Measurements from ENCODE around the gene USP48.
"Not testable (repeated sequence)": the region's sequence is repeated elsewhere in the genome, so short reads cannot be mapped to it uniquely, and the experiment has no call there.

USP48 gene

GRCh38 chr1:21773585-21773984, 9.4 kb downstream of the USP48 start:
- WGBS, result 70% methylated on average over 2 of the region's 3 CpGs
- no peak overlapping the region for H3K27ac ChIP-seq (ENCODE audit: low read length, poor library complexity, severe bottlenecking)
- H2BK120ac ChIP-seq (ENCODE audit: low read depth, low read length), result no peak overlapping the region
- no peak for DNase-seq
- no peak overlapping the region for H3K14ac ChIP-seq (ENCODE audit: low read length in 2 of 2)
- H3K9ac ChIP-seq (ENCODE audit: low read length), result no peak overlapping the region
- no peak overlapping the region for H3K18ac ChIP-seq (ENCODE audit: low read depth in 1 of 2, low read length in 2 of 2)
- peaks cover 7% of the 10 kb centered on the region for H3K4me1 ChIP-seq (ENCODE audit: control insufficient read depth, insufficient read depth, low read depth, low read length)
- H2BK12ac ChIP-seq (ENCODE audit: low read length in 2 of 2), result no peak overlapping the region
- H2BK15ac ChIP-seq (ENCODE audit: low read depth, poor library complexity, severe bottlenecking), result no peak overlapping the region
- H3K4me2 ChIP-seq (ENCODE audit: low read length, poor library complexity, severe bottlenecking), result no peak overlapping the region
- H3K36me3 ChIP-seq (ENCODE audit: control insufficient read depth in 1 of 2, insufficient read depth in 2 of 2, low read depth in 1 of 2, low read length in 2 of 2), result peaks cover 4 to 8% of the 10 kb centered on the region in 2 experiments
- H2AK5ac ChIP-seq (ENCODE audit: low read length, severe bottlenecking), result no peak overlapping the region
- H3K23ac ChIP-seq (ENCODE audit: low read length in 2 of 2), result no peak overlapping the region
- H4K91ac ChIP-seq (ENCODE audit: low read length), result no peak overlapping the region
- no peak overlapping the region for H2BK5ac ChIP-seq (ENCODE audit: low read depth, low read length, poor library complexity, severe bottlenecking)
- no peak overlapping the region for H3K4me3 ChIP-seq (ENCODE audit: insufficient read depth in 1 of 2, low read depth in 1 of 2, low read length in 2 of 2)
- H2AFZ ChIP-seq (ENCODE audit: low read depth, low read length), result no peak overlapping the region
- no peaks in the 10 kb centered on the region for H3K9me3 ChIP-seq (ENCODE audit: control insufficient read depth, low read length)
- H4K8ac ChIP-seq (ENCODE audit: low read length), result no peak overlapping the region
- no peak overlapping the region for H3K4ac ChIP-seq (ENCODE audit: low read depth in 1 of 2, low read length in 2 of 2)
- H3K79me1 ChIP-seq (replicated peaks; ENCODE audit: low read length, poor library complexity, severe bottlenecking), result no peaks in the 10 kb centered on the region
- no peaks in the 10 kb centered on the region for H3K27me3 ChIP-seq (ENCODE audit: control insufficient read depth in 1 of 2, insufficient read depth in 1 of 2, low read length in 2 of 2)

- not testable (repeated sequence) for H2BK12ac ChIP-seq (ENCODE audit: low read length in 2 of 2); H2BK120ac ChIP-seq (ENCODE audit: low read depth, low read length); H2BK5ac ChIP-seq (ENCODE audit: low read depth, low read length, poor library complexity, severe bottlenecking); DNase-seq; H3K23ac ChIP-seq (ENCODE audit: low read length in 2 of 2); H2AFZ ChIP-seq (ENCODE audit: low read depth, low read length); H3K27ac ChIP-seq (ENCODE audit: low read length, poor library complexity, severe bottlenecking); H3K27me3 ChIP-seq (ENCODE audit: control insufficient read depth in 1 of 2, insufficient read depth in 1 of 2, low read length in 2 of 2); H4K8ac ChIP-seq (ENCODE audit: low read length); H3K4me3 ChIP-seq (ENCODE audit: insufficient read depth in 1 of 2, low read depth in 1 of 2, low read length in 2 of 2); H3K4me2 ChIP-seq (ENCODE audit: low read length, poor library complexity, severe bottlenecking); H3K4ac ChIP-seq (ENCODE audit: low read depth in 1 of 2, low read length in 2 of 2); H4K91ac ChIP-seq (ENCODE audit: low read length); H3K18ac ChIP-seq (ENCODE audit: low read depth in 1 of 2, low read length in 2 of 2); H3K4me1 ChIP-seq (ENCODE audit: control insufficient read depth, insufficient read depth, low read depth, low read length); H2AK5ac ChIP-seq (ENCODE audit: low read length, severe bottlenecking); H3K9ac ChIP-seq (ENCODE audit: low read length); H3K14ac ChIP-seq (ENCODE audit: low read length in 2 of 2); H3K9me3 ChIP-seq (ENCODE audit: control insufficient read depth, low read length); H3K36me3 ChIP-seq (ENCODE audit: control insufficient read depth in 1 of 2, insufficient read depth in 2 of 2, low read depth in 1 of 2, low read length in 2 of 2); H3K79me1 ChIP-seq (replicated peaks; ENCODE audit: low read length, poor library complexity, severe bottlenecking); H2BK15ac ChIP-seq (ENCODE audit: low read depth, poor library complexity, severe bottlenecking)
- no CpG with 5 or more reads among the region's 10 CpGs for WGBS
These were observed 11.3 kb downstream of the USP48 start for GRCh38 chr1:21771672-21772071.

GRCh38 chr1:21770602-21771001, 12.3 kb downstream of the USP48 start:
- not testable (repeated sequence) for H2AK5ac ChIP-seq (ENCODE audit: low read length, severe bottlenecking); H3K27ac ChIP-seq (ENCODE audit: low read length, poor library complexity, severe bottlenecking)
- WGBS, result 97% methylated on average over 9 of the region's 9 CpGs

GRCh38 chr1:21770201-21770600, 12.7 kb downstream of the USP48 start:
- Histone ChIP-seq H3K4me1 (ENCODE audit: control insufficient read depth, insufficient read depth, low read depth, low read length) (peaks cover 8% of the 10 kb centered on the region), H3K4me2 (ENCODE audit: low read length, poor library complexity, severe bottlenecking) (no peak overlapping the region), H3K14ac (ENCODE audit: low read length in 2 of 2) (no peak overlapping the region), H3K9ac (ENCODE audit: low read length) (no peak overlapping the region), H3K4ac (ENCODE audit: low read depth in 1 of 2, low read length in 2 of 2) (no peak overlapping the region), H3K23ac (ENCODE audit: low read length in 2 of 2) (no peak overlapping the region), H3K79me1 (replicated peaks; ENCODE audit: low read length, poor library complexity, severe bottlenecking) (no peaks in the 10 kb centered on the region), H3K36me3 (ENCODE audit: control insufficient read depth in 1 of 2, insufficient read depth in 2 of 2, low read depth in 1 of 2, low read length in 2 of 2) (peaks cover 4 to 9% of the 10 kb centered on the region in 2 experiments), H2AK5ac (ENCODE audit: low read length, severe bottlenecking) (no peak overlapping the region), H4K91ac (ENCODE audit: low read length) (no peak overlapping the region), H4K8ac (ENCODE audit: low read length) (no peak overlapping the region), H3K27ac (ENCODE audit: low read length, poor library complexity, severe bottlenecking) (no peak overlapping the region), H2BK12ac (ENCODE audit: low read length in 2 of 2) (no peak overlapping the region), H2AFZ (ENCODE audit: low read depth, low read length) (no peak overlapping the region), H3K9me3 (ENCODE audit: control insufficient read depth, low read length) (no peaks in the 10 kb centered on the region), H3K27me3 (ENCODE audit: control insufficient read depth in 1 of 2, insufficient read depth in 1 of 2, low read length in 2 of 2) (no peaks in the 10 kb centered on the region), H2BK15ac (ENCODE audit: low read depth, poor library complexity, severe bottlenecking) (no peak overlapping the region), H3K18ac (ENCODE audit: low read depth in 1 of 2, low read length in 2 of 2) (no peak overlapping the region), H3K4me3 (ENCODE audit: insufficient read depth in 1 of 2, low read depth in 1 of 2, low read length in 2 of 2) (no peak overlapping the region), H2BK120ac (ENCODE audit: low read depth, low read length) (no peak overlapping the region), H2BK5ac (ENCODE audit: low read depth, low read length, poor library complexity, severe bottlenecking) (no peak overlapping the region)
- 100% methylated on average over 2 of the region's 2 CpGs for WGBS
- no peak for DNase-seq

More at GRCh38 chr1:21770602-21771001, 12.3 kb downstream of the USP48 start:
- not testable (repeated sequence) for H2BK120ac ChIP-seq (ENCODE audit: low read depth, low read length); H2AFZ ChIP-seq (ENCODE audit: low read depth, low read length); DNase-seq; H3K4me1 ChIP-seq (ENCODE audit: control insufficient read depth, insufficient read depth, low read depth, low read length); H2BK15ac ChIP-seq (ENCODE audit: low read depth, poor library complexity, severe bottlenecking); H3K4me3 ChIP-seq (ENCODE audit: insufficient read depth in 1 of 2, low read depth in 1 of 2, low read length in 2 of 2); H3K18ac ChIP-seq (ENCODE audit: low read depth in 1 of 2, low read length in 2 of 2); H3K27me3 ChIP-seq (ENCODE audit: control insufficient read depth in 1 of 2, insufficient read depth in 1 of 2, low read length in 2 of 2); H3K4me2 ChIP-seq (ENCODE audit: low read length, poor library complexity, severe bottlenecking); H3K9ac ChIP-seq (ENCODE audit: low read length); H3K79me1 ChIP-seq (replicated peaks; ENCODE audit: low read length, poor library complexity, severe bottlenecking); H3K23ac ChIP-seq (ENCODE audit: low read length in 2 of 2); H4K91ac ChIP-seq (ENCODE audit: low read length); H2BK12ac ChIP-seq (ENCODE audit: low read length in 2 of 2); H4K8ac ChIP-seq (ENCODE audit: low read length); H3K9me3 ChIP-seq (ENCODE audit: control insufficient read depth, low read length); H3K14ac ChIP-seq (ENCODE audit: low read length in 2 of 2); H2BK5ac ChIP-seq (ENCODE audit: low read depth, low read length, poor library complexity, severe bottlenecking); H3K4ac ChIP-seq (ENCODE audit: low read depth in 1 of 2, low read length in 2 of 2)
- H3K36me3 ChIP-seq (ENCODE audit: control insufficient read depth in 1 of 2, insufficient read depth in 2 of 2, low read depth in 1 of 2, low read length in 2 of 2), result peaks cover 4 to 11% of the 10 kb centered on the region in 2 experiments
